SK-N-SH (cell line): ENCODE measurements around the gene SLC25A26. TPM values are rescaled to one million over a fixed set of nuclear protein-coding genes. Genes with fewer than 3 reads are reported as not detected.

Experiments
- CTCF ChIA-PET: fragments of 300-600, 350-600 bp; formaldehyde crosslinking; extraction: SDS; loops from one replicate; lab custom pipeline; 2021; lab: Yijun Ruan, JAX
- POLR2A ChIA-PET: fragments of 350-600 bp; sonication (Branson Sonifier 250); formaldehyde crosslinking; extraction: SDS; loops from one replicate; lab custom pipeline; 2020; ENCODE audit warnings: antibody characterized with exemption, inconsistent platforms; lab: Yijun Ruan, JAX
- DNase-seq: peaks from one replicate; pipeline ENCODE4 v3.0.0; 2012
- H2AFZ ChIP-seq: fragments of 200-600 bp; sonication (generic); 2 replicates; pipeline ENCODE4 v1.8.1; 2016; ENCODE audit warnings: antibody characterized with exemption, mild to moderate bottlenecking, low read depth
- H3F3A ChIP-seq: fragments of 200-600 bp; sonication (generic); replicated peaks from 2 replicates; pipeline ENCODE3; 2016; ENCODE audit warnings: antibody characterized with exemption, mild to moderate bottlenecking; ENCODE audit not compliant: insufficient read depth
- H3K27ac ChIP-seq, 2 experiments: fragments of 200-500 bp in 1 of 2; fragments of 200-600 bp in 1 of 2; sonication (Bioruptor generic) in 1 of 2; sonication (generic), shearing (Covaris generic) in 1 of 2; 2 replicates each; pipeline versions ENCODE4 v1.5.1 to v1.6.1; 2014 to 2016; ENCODE audit warnings: low read depth in 2 of 2, inconsistent platforms in 1 of 2, low read length in 1 of 2, mild to moderate bottlenecking in 1 of 2, mixed read lengths in 1 of 2
- H3K27me3 ChIP-seq: fragments of 200-600 bp; sonication (generic), shearing (Covaris generic); 2 replicates; pipeline ENCODE4 v1.6.1; 2016; ENCODE audit warnings: mixed run types; ENCODE audit not compliant: insufficient read depth
- H3K36me3 ChIP-seq, 2 experiments: fragments of 200-500 bp in 1 of 2; fragments of 200-600 bp in 1 of 2; sonication (Bioruptor generic) in 1 of 2; sonication (generic) in 1 of 2; replicated peaks in 1 of 2; 2 replicates each; pipeline versions ENCODE3 to v1.5.1; 2014 to 2016; ENCODE audit warnings: low read length in 1 of 2, mild to moderate bottlenecking in 1 of 2; ENCODE audit not compliant: insufficient read depth in 2 of 2, control insufficient read depth in 1 of 2
- H3K4me1 ChIP-seq, 2 experiments: fragments of 200-500 bp in 1 of 2; fragments of 200-600 bp in 1 of 2; sonication (Bioruptor generic) in 1 of 2; sonication (generic), shearing (Covaris generic) in 1 of 2; 2 replicates each; pipeline versions ENCODE4 v1.5.1 to v1.6.1; 2014 to 2016; ENCODE audit warnings: low read depth in 1 of 2, low read length in 1 of 2, mixed run types in 1 of 2; ENCODE audit not compliant: insufficient read depth in 2 of 2, control insufficient read depth in 1 of 2
- H3K4me2 ChIP-seq: fragments of 200-600 bp; sonication (generic), shearing (Covaris generic); 2 replicates; pipeline ENCODE4 v1.6.1; 2017; ENCODE audit warnings: mixed run types
- H3K4me3 ChIP-seq, 2 experiments: fragments of 200-500 bp in 1 of 2; fragments of 200-600 bp in 1 of 2; sonication (Bioruptor generic) in 1 of 2; sonication (generic), shearing (Covaris generic) in 1 of 2; 2 replicates each; pipeline versions ENCODE4 v1.5.1 to v1.8.1; 2014 to 2016; ENCODE audit warnings: low read depth in 2 of 2, inconsistent platforms in 1 of 2, low read length in 1 of 2, mild to moderate bottlenecking in 1 of 2, mixed read lengths in 1 of 2, moderate library complexity in 1 of 2
- H3K79me2 ChIP-seq: fragments of 200-600 bp; sonication (generic); 2 replicates; pipeline ENCODE4 v1.8.1; 2017; ENCODE audit warnings: mild to moderate bottlenecking; ENCODE audit not compliant: insufficient read depth
- H3K9ac ChIP-seq: fragments of 200-600 bp; sonication (generic); 2 replicates; pipeline ENCODE4 v1.6.1; 2017; ENCODE audit warnings: mixed run types
- H3K9me2 ChIP-seq: fragments of 200-600 bp; sonication (generic); 2 replicates; pipeline ENCODE4 v1.6.1; 2017; ENCODE audit warnings: mixed run types
- H3K9me3 ChIP-seq: fragments of 200-600 bp; sonication (generic); 2 replicates; pipeline ENCODE4 v1.6.1; 2017; ENCODE audit warnings: mixed run types, mild to moderate bottlenecking, moderate library complexity
- H4K20me1 ChIP-seq: fragments of 200-600 bp; sonication (generic); 2 replicates; pipeline ENCODE4 v1.6.1; 2017; ENCODE audit warnings: mild to moderate bottlenecking, mixed run types; ENCODE audit not compliant: insufficient read depth
- CHD2 ChIP-seq: fragments of 150-350 bp; IDR thresholded peaks from 2 replicates; pipeline ENCODE4 v1.6.1; 2018; ENCODE audit warnings: low read length; ENCODE audit not compliant: partially characterized antibody
- ELF1 ChIP-seq: IDR thresholded peaks from 2 replicates; pipeline ENCODE4 v1.4.0; 2012
- EZH2phosphoT487 ChIP-seq: fragments of 200-600 bp; sonication (generic); IDR thresholded peaks from 2 replicates; pipeline ENCODE4 v1.6.1; 2017; ENCODE audit warnings: low read depth, mixed run types, mild to moderate bottlenecking, antibody characterized with exemption, moderate library complexity, borderline replicate concordance
- FOSL2 ChIP-seq: IDR thresholded peaks from 2 replicates; pipeline ENCODE4 v1.4.0; 2012; ENCODE audit warnings: low read depth, mild to moderate bottlenecking, moderate library complexity, borderline replicate concordance
- FOXJ3 ChIP-seq: sonication (generic); formaldehyde crosslinking; IDR thresholded peaks from 2 replicates; pipeline ENCODE4 v1.5.1; 2020; ENCODE audit warnings: mild to moderate bottlenecking, missing genetic modification reagents
- FOXM1 ChIP-seq: IDR thresholded peaks from 2 replicates; pipeline ENCODE4 v1.4.0; 2012; ENCODE audit warnings: low read depth, mild to moderate bottlenecking
- GABPA ChIP-seq: IDR thresholded peaks from 2 replicates; pipeline ENCODE4 v1.4.0; 2012; ENCODE audit warnings: low read depth, mild to moderate bottlenecking
- GATA2 ChIP-seq: sonication (generic); formaldehyde crosslinking; IDR thresholded peaks from 2 replicates; pipeline ENCODE4 v1.5.0; 2020; ENCODE audit warnings: mild to moderate bottlenecking, missing genetic modification reagents
- JUND ChIP-seq: IDR thresholded peaks from 2 replicates; pipeline ENCODE4 v1.4.0; 2012
- MAX ChIP-seq: IDR thresholded peaks from 2 replicates; pipeline ENCODE4 v1.4.0; 2012; ENCODE audit warnings: low read depth
- MEF2A ChIP-seq: IDR thresholded peaks from 2 replicates; pipeline ENCODE4 v1.4.0; 2012; ENCODE audit warnings: low read depth, borderline replicate concordance
- MXI1 ChIP-seq: IDR thresholded peaks from 2 replicates; pipeline ENCODE4 v1.6.1; 2012; ENCODE audit warnings: mild to moderate bottlenecking, low read depth, low read length, improper control_type of control experiment
- NRF1 ChIP-seq: IDR thresholded peaks from 2 replicates; pipeline ENCODE4 v1.6.1; 2012; ENCODE audit warnings: low read depth, mild to moderate bottlenecking, low read length
- POLR2AphosphoS5 ChIP-seq: IDR thresholded peaks from 2 replicates; pipeline ENCODE4 v1.6.1; 2012; ENCODE audit warnings: low read depth, low read length
- RAD21 ChIP-seq: IDR thresholded peaks from 2 replicates; pipeline ENCODE4 v1.6.1; 2012; ENCODE audit warnings: mild to moderate bottlenecking, low read length
- RCOR1 ChIP-seq: fragments of 150-350 bp; IDR thresholded peaks from 2 replicates; pipeline ENCODE4 v1.6.1; 2017; ENCODE audit warnings: antibody characterized with exemption, low read length
- RFX5 ChIP-seq: IDR thresholded peaks from 2 replicates; pipeline ENCODE4 v1.6.1; 2012; ENCODE audit warnings: mild to moderate bottlenecking, improper control_type of control experiment, low read length
- RXRA ChIP-seq: IDR thresholded peaks from 2 replicates; pipeline ENCODE4 v1.4.0; 2012; ENCODE audit warnings: low read depth, mild to moderate bottlenecking, borderline replicate concordance
- SIN3A ChIP-seq: IDR thresholded peaks from 2 replicates; pipeline ENCODE4 v1.6.1; 2012; ENCODE audit warnings: low read depth, mild to moderate bottlenecking, low read length, moderate library complexity, borderline replicate concordance
- SMC3 ChIP-seq: IDR thresholded peaks from 2 replicates; pipeline ENCODE4 v1.6.1; 2012; ENCODE audit warnings: low read depth, low read length, improper control_type of control experiment
- TAF1 ChIP-seq: IDR thresholded peaks from 2 replicates; pipeline ENCODE4 v1.6.1; 2012; ENCODE audit warnings: low read depth, mild to moderate bottlenecking, low read length, moderate library complexity, borderline replicate concordance
- TCF12 ChIP-seq: IDR thresholded peaks from 2 replicates; pipeline ENCODE4 v1.4.0; 2012
- TEAD4 ChIP-seq: IDR thresholded peaks from 2 replicates; pipeline ENCODE4 v1.4.0; 2012; ENCODE audit warnings: mild to moderate bottlenecking, borderline replicate concordance; ENCODE audit not compliant: insufficient read depth
- USF2 ChIP-seq: fragments of 150-350 bp; IDR thresholded peaks from 2 replicates; pipeline ENCODE4 v1.6.1; 2017; ENCODE audit warnings: antibody characterized with exemption, low read length, low read depth, borderline replicate concordance
- ZBTB33 ChIP-seq: IDR thresholded peaks from 2 replicates; pipeline ENCODE4 v1.4.0; 2012; ENCODE audit warnings: low read depth, borderline replicate concordance
- WGBS: methylation state at CpG from one replicate; pipeline ENCODE4 v1.1.6; 2017; ENCODE audit warnings: low lambda C conversion rate; 5-methylcytosine and 5-hydroxymethylcytosine counted together
- polyA plus RNA-seq, 3 experiments: library from polyadenylated mRNA; depleted of rRNA; stranded (reverse); fragments of >200 nt; gene quantifications; 2 replicates each; pipeline ENCODE4 v1.2.3, GENCODE V29; 2012
- TF ChIP-seq, protein P1 (sequence below): IDR thresholded peaks from 2 replicates; pipeline ENCODE4; 2012
- TF ChIP-seq, protein P2 (sequence below): IDR thresholded peaks from 2 replicates; pipeline ENCODE4 v1.4.0; 2012; ENCODE audit warnings: low read depth, borderline replicate concordance

Gene SLC25A26
- polyA plus RNA-seq, 1 of the 3 experiments (the other 2 are of a cell fraction): 31.8 TPM

DNA sequence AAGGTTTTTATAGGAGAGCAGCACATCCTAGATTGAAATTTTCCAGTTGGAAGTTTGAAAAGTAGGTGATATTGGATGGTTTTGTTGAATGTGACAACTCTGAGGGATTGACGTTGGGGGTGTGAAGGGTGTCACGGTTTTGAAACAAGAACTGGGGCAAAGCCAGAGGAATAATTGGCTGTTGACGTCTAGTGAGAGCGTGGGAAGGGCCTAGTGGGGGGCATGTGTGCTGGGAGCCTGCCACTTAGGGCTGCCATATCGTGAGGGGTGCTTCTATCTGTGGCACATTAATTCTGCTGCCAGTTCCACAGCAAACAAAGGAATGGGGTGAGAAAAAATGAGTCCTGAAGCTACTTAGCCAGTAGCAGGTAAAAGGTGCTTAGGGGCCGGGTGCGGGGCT lies 150.6 kb downstream of the SLC25A26 start (continued):
- TF ChIP-seq EZH2phosphoT487 (no peak), TAF1 (no peak)
- TF ChIP-seq, all 33 proteins: peak for 0

- ChIA-PET POLR2A (no interaction called here), CTCF (interaction anchor here (1.2 to 1.5 kb wide), 3 partner anchors 10 to 96 kb away, joined by 3 to 5 read pairs (median 3); no protein-coding TSS in a partner anchor)
- DNase-seq: no peak
- H2AFZ ChIP-seq: no peak overlapping the region
- H3K79me2 ChIP-seq: no peaks in the 10 kb centered on the region
- no peaks in the 10 kb centered on the region for H4K20me1 ChIP-seq
- H3K9me2 ChIP-seq: no peaks in the 10 kb centered on the region
- H3K4me2 ChIP-seq: no peak overlapping the region
- 76% methylated on average over 18 of the region's 18 CpGs for WGBS
- H3K27me3 ChIP-seq: no peaks in the 10 kb centered on the region
- no peak overlapping the region for H3K4me3 ChIP-seq
- no peaks in the 10 kb centered on the region for H3K9me3 ChIP-seq
- H3K27ac ChIP-seq: no peak overlapping the region
- H3F3A ChIP-seq: no peaks in the 10 kb centered on the region
- peaks cover 0 to 25% of the 10 kb centered on the region in 2 experiments; a peak in 1 of 4 replicates for H3K4me1 ChIP-seq
- no peak overlapping the region for H3K9ac ChIP-seq
- H3K36me3 ChIP-seq: peaks cover 0 to 5% of the 10 kb centered on the region in 2 experiments
- TF ChIP-seq CHD2: no peak
- TF ChIP-seq ZBTB33: no peak
- TF ChIP-seq, protein P1, sequence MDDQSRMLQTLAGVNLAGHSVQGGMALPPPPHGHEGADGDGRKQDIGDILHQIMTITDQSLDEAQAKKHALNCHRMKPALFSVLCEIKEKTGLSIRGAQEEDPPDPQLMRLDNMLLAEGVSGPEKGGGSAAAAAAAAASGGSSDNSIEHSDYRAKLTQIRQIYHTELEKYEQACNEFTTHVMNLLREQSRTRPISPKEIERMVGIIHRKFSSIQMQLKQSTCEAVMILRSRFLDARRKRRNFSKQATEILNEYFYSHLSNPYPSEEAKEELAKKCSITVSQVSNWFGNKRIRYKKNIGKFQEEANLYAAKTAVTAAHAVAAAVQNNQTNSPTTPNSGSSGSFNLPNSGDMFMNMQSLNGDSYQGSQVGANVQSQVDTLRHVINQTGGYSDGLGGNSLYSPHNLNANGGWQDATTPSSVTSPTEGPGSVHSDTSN: no peak
- no peak for TF ChIP-seq SIN3A
- TF ChIP-seq MEF2A: no peak
- TF ChIP-seq FOSL2: no peak
- no peak for TF ChIP-seq TEAD4
- TF ChIP-seq RFX5: no peak
- TF ChIP-seq JUND: no peak
- TF ChIP-seq NRF1: no peak
- no peak for TF ChIP-seq FOXM1
- TF ChIP-seq MAX: no peak
- TF ChIP-seq TCF12: no peak
- TF ChIP-seq EZH2phosphoT487: no peak
- TF ChIP-seq RXRA: no peak
- TF ChIP-seq RAD21: peak; percentile 53
- TF ChIP-seq, protein P2, sequence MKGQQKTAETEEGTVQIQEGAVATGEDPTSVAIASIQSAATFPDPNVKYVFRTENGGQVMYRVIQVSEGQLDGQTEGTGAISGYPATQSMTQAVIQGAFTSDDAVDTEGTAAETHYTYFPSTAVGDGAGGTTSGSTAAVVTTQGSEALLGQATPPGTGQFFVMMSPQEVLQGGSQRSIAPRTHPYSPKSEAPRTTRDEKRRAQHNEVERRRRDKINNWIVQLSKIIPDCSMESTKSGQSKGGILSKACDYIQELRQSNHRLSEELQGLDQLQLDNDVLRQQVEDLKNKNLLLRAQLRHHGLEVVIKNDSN: no peak
- no peak for TF ChIP-seq MXI1
- TF ChIP-seq USF2: no peak
- no peak for TF ChIP-seq GATA2 (CRISPR knock-in tag)
- no peak for TF ChIP-seq GABPA
- no peak for TF ChIP-seq RCOR1
- TF ChIP-seq FOXJ3 (CRISPR knock-in tag): no peak
- TF ChIP-seq ELF1: no peak
- peak; percentile 53 for TF ChIP-seq SMC3
- TF ChIP-seq POLR2AphosphoS5: no peak
Measured at GRCh38 chr3:66372681-66373350, 152.0 kb downstream of the SLC25A26 start.
